RKO (cell line): Measurements from ENCODE around the gene NWD2.
"Not testable (repeated sequence)": the region's sequence is repeated elsewhere in the genome, so short reads cannot be mapped to it uniquely, and the experiment has no call there.

Experiments used
- DNase-seq: peaks from one replicate; pipeline ENCODE4 v3.0.0-alpha.2; 2016; ENCODE audit warnings: low spot score

NWD2 gene, protein sequence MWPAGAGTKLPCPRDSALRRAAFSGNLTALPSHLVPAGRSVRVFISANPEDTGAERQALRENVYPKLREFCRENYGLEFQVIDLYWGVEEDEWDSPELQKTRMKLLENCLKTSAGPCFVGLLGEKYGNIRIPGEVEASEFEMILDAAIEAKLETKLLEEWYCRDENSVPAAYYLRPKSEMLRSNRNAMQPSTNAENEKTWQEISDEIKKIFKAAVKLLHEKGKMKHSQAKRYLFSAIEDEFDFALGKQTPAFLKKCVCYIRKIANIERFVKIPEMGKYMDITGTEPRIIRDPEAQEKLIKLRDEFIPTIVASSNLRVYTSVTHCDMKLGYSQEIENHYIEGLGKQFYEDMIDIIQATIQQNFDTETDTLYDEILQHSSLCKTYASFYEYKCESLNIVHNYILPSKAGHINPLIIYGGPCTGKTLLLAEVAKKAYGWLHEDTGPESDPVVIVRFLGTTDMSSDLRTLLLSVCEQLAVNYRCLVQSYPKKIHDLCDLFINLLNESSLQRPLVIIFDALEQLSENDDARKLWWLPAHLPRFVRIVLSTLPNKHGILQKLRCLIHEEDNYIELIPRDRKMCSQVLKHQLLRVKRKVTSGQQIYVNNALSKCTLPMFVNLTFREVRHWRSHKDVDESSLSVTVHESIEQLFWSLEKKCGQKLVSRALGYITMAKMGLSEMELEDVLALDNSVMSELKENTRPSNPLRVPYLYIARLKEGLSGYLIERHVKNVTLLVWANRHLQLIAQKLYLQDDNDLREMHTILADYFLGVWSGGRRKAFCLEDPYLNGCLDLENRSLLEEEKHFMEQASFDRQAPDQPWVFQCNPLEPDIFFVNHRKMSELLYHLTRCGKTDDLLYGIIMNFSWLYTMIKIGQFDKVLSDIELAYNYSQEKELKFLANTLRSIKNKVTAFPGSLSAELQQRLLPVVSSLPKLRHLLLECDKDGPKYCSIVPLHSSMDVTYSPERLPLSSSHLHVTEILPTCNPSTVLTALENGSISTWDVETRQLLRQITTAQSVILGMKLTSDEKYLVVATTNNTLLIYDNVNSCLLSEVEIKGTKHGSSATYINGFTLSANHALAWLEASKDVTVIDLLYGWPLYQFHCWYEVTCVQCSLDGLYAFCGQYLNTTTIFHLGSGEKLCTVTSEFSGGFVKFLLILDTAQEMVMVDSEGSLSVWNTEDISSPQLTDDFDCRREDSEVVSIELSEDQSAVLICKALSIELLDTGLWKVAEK (N-terminal part only)

DNA sequence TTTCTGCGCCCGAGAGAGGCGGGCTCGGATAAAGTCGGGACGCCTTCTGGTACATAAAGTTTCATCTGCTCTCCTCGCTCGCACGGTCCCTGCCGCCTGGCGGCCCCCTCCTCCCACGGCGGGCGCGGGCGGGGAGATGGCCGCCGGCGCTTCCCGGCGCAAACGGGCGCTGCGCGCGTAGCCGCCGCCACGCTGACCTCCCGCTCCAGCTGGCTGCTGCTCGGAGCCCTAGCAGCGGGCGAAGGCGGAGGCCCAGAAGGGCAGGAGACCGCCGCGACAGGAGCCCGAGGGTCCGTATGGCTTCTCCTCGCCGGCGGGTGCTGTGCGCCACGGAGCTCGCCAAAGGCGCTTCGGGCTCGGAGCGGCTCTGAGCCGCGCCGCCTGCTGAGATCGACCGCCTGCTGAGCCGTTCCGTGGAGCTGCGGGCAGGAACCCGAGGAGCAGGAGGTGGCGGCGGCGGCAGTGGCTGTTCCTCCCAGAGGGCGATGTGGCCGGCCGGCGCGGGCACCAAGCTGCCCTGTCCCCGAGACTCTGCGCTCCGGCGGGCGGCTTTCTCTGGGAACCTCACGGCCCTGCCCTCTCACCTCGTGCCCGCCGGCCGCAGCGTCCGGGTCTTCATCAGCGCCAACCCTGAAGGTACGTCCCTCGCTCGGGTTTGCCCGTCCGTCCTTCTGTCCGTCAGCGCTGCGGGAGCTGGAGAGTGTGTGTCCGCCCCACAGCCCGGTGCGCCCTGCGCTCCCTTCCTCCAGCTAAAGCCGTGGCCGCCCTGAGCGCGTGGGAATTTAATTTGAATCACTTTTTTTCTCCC lies at the start of gene NWD2:
NWD2 (plus strand) TSS at position 161 of the 808 bp plus-strand sequence; CDS start at position 486, 325 bp downstream.
- no peak for DNase-seq

DNA sequence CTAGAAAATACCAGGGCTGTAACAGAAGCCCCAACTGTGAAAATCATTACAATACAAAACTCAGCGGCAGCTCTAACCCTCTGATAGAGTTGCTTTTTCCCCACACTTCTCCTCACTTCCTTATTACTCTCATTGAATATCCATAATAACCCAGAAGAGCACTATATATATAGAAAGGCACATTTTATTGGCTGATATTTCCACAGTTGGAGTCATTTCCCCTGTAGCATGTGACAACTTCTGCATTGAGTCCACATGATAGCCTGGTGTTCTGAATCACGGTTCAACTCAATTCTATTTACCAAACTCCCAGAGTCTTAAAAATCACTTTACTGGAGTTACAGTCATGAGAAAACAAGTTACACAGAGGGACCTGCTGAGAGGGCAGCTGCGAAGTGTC lies 46.6 kb upstream of the NWD2 start:
- DNase-seq: no peak

GRCh38 chr4:37204740-37205139 lies 39.8 kb upstream of the NWD2 start:
- DNase-seq: not testable (repeated sequence)

DNA sequence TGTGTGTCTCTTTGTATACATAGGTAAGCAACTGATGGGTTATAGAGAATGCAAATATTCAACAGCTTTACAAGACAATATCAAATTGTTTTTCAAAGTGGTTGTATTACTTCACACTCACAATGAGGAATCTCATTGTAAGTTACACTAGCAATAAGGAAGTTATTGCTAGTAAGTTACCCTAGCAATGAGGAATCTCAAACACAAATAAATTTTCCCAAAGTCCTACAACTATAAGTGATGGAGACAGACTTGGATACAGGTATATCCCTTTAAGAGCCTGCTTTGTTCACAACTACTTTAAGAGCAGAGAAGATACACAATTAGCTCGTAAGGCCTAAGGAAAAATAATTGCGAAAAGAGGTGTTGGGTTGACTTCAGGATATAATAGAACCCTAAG lies 28.3 kb upstream of the NWD2 start:
- no peak for DNase-seq

GRCh38 chr4:37219242-37219641 lies 25.3 kb upstream of the NWD2 start:
- DNase-seq: no peak

DNA sequence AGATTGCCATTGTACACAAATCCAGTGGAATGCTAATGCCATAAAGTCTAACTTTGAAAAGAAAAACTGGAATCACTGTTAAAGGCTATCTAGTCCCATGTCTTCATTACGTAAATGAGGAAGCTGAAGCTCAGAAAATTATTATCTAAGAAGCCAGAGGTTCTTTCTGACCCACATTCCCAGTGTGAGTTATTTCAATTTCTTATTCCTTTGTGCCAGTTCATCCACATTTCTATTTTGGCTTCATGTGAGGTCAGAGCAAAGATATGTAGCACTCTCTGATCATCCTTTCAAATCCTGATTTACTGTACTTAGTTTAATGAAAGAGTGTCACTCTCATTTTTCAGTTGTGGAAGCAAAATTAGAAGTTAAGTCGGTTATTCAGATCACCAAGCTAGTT lies 24.6 kb upstream of the NWD2 start:
- no peak for DNase-seq

DNA sequence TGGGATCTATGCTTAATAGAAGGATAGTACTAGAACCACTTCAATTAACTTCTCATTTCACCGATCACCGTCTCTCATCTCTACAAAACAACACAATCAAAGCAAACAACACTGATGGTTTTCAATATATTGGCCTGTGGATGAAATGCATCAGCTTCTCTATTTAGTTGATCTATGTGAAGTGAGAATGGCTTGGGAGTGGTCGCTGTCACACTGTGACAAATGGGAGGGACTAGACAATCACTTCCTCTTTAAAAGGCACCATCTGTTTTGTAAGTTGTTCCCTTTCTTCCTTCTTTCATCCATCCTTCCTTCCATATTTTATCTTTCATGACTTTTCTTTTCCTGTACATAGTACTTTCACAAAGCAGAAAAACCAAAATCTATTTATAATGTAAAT lies 23.9 kb upstream of the NWD2 start:
- DNase-seq: no peak

GRCh38 chr4:37223732-37224131 lies 20.8 kb upstream of the NWD2 start:
- DNase-seq: no peak

DNA sequence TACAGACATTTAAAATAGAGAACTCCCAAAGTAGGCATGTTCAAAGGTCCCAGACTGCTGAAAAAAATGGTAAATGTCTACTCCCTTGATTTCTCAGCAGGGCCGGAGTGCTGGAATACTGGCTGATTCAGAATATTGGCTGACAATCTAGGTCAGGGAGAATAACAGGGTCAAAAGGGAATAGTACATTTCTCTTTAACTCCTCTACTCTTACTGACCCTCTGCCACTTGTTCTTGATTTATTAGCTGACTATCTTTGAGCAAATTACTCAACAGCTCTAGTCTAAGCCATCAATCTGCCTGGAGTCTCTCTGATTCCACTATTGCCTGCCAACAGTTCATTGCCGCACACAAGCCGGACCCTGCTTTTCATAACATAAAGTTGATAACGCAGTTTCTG lies 19.7 kb upstream of the NWD2 start:
- DNase-seq: no peak

GRCh38 chr4:37225778-37226177 lies 18.8 kb upstream of the NWD2 start:
- DNase-seq: no peak

- no peak for DNase-seq
Observed at GRCh38 chr4:37232315-37232714, 12.2 kb upstream of the NWD2 start.

DNA sequence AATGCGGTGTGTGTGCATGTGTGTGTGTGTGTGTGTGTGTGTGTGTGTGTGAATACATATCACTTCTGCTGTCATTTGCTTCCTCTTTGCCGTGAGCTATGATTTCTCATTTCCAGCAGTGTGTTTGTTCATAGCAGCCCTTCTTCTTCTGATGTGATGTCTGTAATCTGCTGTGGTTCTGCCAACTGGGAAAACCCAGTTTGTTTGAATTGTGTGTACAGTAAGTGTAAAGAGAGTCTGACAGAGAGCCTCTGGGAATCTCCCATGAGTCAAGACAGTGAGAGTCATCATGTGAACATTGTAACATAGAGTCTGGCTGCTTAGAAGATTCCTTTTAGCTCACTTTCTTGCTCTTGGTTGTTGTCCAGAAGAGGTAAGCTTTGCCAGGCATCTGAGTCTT lies 8.4 kb upstream of the NWD2 start:
- no peak for DNase-seq

- DNase-seq: no peak
Observed at GRCh38 chr4:37241647-37242046, 2.9 kb upstream of the NWD2 start.

GRCh38 chr4:37243051-37243450 lies 1.5 kb upstream of the NWD2 start:
- no peak for DNase-seq

DNA sequence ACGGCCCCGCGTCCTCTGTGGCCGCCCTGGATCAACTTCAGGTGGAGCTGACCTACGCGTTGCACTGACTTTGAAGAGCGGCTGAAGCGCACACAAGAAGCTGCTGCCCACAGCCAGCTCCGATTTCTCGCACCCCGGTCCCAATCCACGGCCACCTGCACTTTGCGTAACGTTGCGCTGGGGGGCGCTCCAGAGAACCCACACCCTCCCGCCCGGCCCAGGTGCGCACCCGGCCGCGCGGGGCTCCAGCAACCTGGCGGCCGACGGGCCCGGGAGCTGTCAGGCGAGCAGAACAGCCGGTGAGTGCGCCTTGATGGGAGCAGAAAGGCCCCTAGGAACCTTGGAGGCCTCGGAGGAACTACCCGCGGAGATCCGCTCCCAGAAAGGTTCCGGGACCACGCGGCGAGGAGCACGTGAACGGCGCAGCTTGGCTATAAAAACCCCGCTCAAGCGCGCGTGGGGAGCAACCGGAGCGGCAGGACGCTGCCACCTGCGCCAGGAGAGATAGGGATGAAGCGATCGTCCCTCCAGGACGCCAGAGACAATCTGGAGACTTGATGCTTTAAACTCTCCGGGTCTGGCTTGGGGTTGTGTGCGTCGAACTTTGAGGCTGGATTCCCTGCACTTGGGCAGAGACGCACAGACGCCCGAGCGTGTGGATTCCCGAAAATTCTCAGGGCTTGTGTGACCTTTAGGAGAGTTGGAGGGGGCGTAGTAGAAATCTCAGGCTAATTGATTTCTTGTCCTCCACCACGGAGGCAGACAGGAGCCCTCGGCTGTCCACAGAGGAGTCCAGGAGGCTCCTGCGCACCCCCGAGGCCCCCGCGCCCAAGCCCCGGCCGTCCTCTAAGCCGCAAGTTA lies 591 bp upstream of the NWD2 start:
- no peak for DNase-seq

- no peak for DNase-seq
Observed at GRCh38 chr4:37245391-37245954, 930 bp downstream of the NWD2 start.

DNA sequence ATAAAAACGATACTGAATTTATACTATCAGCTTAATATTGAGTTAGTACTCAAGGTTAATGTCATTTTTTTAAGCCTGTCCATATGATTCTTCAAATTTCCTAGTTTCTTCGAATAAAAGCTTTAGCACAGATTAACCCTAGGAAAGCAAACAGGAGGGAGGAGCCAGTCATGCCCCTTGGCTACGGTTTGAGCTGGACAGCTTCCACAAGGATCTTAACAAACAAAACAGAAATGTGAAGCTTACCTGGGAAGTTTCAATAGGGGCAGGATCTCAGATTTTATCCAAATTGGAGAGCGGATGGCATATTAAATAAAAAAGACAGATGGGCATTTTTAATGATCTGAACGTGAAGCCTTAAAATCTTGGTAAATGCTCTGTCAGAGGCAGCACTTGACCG lies 2.3 kb downstream of the NWD2 start:
- no peak for DNase-seq

GRCh38 chr4:37258221-37258620 lies 13.7 kb downstream of the NWD2 start:
- no peak for DNase-seq

DNA sequence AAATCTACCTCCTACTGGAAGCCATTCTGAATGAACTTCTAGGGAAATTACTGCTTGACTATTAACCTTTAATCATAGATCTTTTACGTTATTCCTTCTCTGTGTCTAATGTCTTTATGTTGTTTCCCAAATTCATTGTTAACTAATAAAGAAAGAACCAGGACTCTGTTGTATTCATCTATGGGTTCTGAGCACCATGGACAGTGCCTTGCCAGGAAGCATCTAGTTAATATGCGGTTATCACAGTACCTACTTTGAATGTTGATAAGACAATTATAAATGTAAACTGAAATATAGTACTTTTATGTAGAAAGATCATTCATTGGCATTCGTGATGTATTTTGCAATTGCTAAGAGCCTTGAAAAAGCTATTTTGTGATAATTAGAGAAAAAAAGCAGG lies 23.8 kb downstream of the NWD2 start:
- DNase-seq: no peak

DNA sequence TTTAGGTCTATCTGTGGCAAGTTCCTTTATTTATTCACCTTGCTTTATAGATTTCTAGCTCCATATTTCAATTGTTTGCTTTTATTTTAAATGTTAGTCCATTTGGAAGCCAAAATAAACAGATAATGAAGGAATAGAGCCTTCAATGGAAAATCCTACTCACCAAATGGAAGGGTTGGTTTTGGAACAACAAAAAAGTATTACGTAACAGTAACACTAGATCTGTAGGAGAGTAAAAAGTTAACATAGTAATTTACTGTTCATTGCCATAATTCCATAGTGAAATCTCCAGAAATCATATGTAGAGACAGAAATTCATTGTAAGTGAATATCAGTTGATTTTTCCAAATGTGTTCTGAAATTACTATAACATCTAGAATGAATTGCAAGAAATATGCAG lies 34.6 kb downstream of the NWD2 start:
- DNase-seq: no peak
